HG02763 (cell line): ENCODE results near the gene DDX39B.
A peak's percentile ranks its signal among the peaks of the same experiment; 100 is the strongest.
"Not testable (repeated sequence)": the region's sequence is repeated elsewhere in the genome, so short reads cannot be mapped to it uniquely, and the experiment has no call there.

Experiments used
- ATAC-seq: cut with Tn5 transposase; IDR thresholded peaks from one replicate; pipeline ENCODE4 v1.9.1; 2021; ENCODE audit warnings: mild to moderate bottlenecking, moderate library complexity; ENCODE audit not compliant: unreplicated experiment

Gene DDX39B

GRCh38 chr6:31575952-31576685 is 34.3 kb upstream of the DDX39B start:
- ATAC-seq: no peak

GRCh38 chr6:31575335-31575901 is 33.6 kb upstream of the DDX39B start, which contains the start of gene TNF:
TSS of gene TNF (plus strand) at chr6:31575565. CDS start at chr6:31575742, 177 bp downstream.
- ATAC-seq: no peak

GRCh38 chr6:31574106-31575061 is 32.6 kb upstream of the DDX39B start:
- no peak for ATAC-seq

- ATAC-seq: no peak
Measured at GRCh38 chr6:31573239-31574105, 31.7 kb upstream of the DDX39B start.

GRCh38 chr6:31572041-31572911 is 30.5 kb upstream of the DDX39B start, which contains the start of gene LTA:
TSS of gene LTA (plus strand) at chr6:31572289. CDS start at chr6:31572743, 454 bp downstream.
- peak; percentile 41 for ATAC-seq

- ATAC-seq: no peak
Measured at GRCh38 chr6:31569861-31570536, 28.2 kb upstream of the DDX39B start.

GRCh38 chr6:31568537-31568961 is 26.7 kb upstream of the DDX39B start:
- peak; percentile 61 for ATAC-seq

- ATAC-seq: no peak
Measured at GRCh38 chr6:31567531-31568370, 25.9 kb upstream of the DDX39B start.

GRCh38 chr6:31560697-31561058 is 18.9 kb upstream of the DDX39B start:
- ATAC-seq: no peak

GRCh38 chr6:31559958-31560696 is 18.3 kb upstream of the DDX39B start:
- peak; percentile 69 for ATAC-seq

- ATAC-seq: no peak
Measured at GRCh38 chr6:31559606-31559957, 17.8 kb upstream of the DDX39B start.

GRCh38 chr6:31558631-31559500 is 17.1 kb upstream of the DDX39B start:
- ATAC-seq: no peak

GRCh38 chr6:31558318-31558625 is 16.5 kb upstream of the DDX39B start:
- ATAC-seq: no peak

GRCh38 chr6:31557443-31558317 is 15.9 kb upstream of the DDX39B start:
- no peak for ATAC-seq

- no peak for ATAC-seq
Measured at GRCh38 chr6:31556307-31556706, 14.5 kb upstream of the DDX39B start.

GRCh38 chr6:31551371-31551770 is 9.6 kb upstream of the DDX39B start:
- ATAC-seq: not testable (repeated sequence)
